ENCODE measurements around the gene OR52K2.
A peak's percentile ranks its signal among the peaks of the same experiment; 100 is the strongest.
"Not testable (repeated sequence)": the region's sequence is repeated elsewhere in the genome, so short reads cannot be mapped to it uniquely, and the experiment has no call there.

Gene OR52K2

DNA sequence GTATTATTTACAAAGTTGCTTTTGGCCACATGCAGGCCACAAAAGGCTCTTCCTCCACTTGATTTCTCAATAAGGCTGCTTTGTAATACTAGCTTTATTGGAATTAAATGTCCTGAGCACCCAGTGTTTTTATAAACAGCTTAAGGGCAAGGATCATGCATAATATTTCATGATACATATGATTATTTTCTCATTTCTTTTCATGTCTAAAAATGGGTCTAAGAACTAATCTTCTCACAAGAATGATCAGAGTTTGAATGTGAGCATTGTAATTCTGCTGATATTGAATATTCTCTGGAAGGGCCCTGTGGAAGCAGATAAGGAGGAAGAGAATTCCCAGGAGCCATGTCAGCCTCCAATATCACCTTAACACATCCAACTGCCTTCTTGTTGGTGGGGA lies at the start of gene OR52K2:
TSS of gene OR52K2 (plus strand) at position 301 of the 400 bp plus-strand sequence. CDS start at position 346, 45 bp downstream.
- no peak for DNase-seq

DNA sequence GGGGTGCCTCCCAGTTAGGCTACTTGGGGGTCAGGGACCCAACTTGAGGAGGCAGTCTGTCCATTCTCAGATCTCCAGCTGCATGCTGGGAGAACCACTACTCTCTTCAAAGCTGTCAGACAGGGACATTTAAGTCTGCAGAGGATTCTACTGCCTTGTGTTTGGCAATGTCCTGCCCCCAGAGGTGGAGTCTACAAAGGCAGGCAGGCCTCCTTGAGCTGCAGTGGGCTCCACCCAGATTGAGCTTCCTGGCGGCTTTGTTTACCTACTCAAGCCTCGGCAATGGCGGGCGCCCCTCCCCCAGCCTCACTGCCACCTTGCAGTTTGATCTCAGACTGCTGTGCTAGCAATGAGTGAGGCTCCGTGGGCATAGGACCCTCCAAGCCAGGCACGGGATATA lies 42.9 kb upstream of the OR52K2 start:
- not testable (repeated sequence) for DNase-seq

DNA sequence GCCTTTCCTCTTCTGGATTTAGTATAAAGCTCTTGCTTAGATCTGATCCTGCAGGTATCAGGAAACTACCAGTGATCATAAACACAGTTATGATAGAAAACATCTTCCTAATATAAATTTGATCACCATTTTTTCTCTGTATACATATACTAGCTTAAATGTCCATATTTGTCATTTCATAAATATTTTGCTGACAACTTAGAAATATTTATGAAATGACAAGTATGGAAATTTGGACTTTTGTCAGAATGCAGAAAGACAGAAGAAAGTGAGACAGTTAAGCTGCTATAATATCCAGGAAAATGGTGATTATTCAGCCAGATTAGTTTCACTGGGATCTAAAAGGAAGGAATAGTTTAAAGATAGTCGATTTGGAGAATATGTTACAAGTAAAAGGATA lies 32.8 kb upstream of the OR52K2 start:
- no peak for DNase-seq

DNA sequence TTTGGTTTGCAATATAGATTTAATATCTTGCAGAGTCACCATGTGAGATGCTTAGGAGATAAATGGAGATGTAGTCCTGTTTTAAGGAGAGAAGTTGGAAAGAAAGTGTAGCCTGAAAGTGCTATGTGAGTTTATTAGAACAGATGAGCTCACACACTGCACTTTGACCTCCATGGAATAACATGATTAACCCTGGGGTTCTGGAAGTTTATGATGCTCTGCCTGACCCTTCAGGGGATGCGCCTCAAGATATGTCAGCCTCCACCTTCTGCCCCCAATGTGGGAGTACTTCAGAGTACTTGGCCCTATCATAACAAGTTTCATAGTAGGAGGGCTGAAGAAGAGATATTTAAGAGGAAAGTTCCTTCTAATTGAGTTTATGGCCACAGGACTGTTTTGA lies 32.3 kb upstream of the OR52K2 start:
- no peak for DNase-seq

DNA sequence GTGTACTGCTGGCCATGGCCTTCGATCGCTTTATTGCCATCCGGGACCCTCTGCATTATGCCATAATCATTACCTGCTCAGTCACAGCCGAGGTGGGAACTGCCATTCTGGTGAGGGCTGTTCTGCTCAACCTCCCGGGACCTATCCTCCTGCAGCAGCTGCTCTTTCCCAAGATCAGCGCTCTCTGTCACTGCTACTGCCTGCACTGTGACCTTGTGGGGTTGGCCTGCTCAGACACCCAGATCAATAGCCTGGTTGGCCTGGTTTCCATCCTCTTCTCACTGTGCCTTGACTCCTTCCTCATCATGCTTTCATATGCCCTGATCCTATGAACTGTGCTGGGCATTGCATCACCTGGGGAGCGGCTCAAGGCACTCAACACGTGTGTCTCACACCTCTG lies 30.7 kb upstream of the OR52K2 start:
- DNase-seq: no peak

DNA sequence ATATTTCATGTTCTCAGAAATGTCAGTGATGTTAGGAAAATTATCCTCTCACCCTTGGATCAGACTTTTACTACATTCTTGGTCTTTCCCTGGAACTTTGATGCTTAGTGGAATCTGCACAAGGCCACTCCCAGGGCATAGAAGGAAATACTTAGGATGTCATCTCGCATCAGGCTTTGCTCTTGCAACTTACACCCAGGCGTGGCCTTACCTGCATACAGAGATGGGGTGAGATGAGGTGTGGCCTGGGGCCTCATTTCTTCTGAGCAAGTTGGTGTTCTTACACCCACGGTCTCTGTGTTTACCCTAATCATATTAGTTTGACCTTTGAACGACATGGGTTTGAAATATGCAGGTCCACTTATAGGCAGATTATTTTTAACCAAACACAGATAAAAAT lies 19.0 kb upstream of the OR52K2 start:
- no peak for DNase-seq

DNA sequence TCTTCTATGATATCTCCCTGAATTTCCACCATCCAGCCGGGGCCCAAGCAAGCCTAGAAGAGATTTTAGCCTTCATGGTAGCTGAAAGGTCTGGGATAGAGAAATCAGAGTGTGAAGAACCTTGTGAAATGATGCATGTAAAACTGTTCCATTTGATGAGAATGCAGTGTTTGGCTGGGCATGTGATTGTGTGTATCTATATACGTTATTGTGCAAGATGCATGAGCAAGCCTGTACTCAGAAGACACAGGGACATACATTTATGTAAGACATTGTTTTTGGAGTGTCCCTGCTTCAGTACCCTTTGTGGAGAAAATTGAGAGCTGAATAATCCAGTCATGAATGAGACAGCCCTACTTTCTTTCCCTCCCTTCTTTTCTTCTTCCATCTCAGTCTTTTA lies 15.2 kb upstream of the OR52K2 start:
- DNase-seq: no peak

DNA sequence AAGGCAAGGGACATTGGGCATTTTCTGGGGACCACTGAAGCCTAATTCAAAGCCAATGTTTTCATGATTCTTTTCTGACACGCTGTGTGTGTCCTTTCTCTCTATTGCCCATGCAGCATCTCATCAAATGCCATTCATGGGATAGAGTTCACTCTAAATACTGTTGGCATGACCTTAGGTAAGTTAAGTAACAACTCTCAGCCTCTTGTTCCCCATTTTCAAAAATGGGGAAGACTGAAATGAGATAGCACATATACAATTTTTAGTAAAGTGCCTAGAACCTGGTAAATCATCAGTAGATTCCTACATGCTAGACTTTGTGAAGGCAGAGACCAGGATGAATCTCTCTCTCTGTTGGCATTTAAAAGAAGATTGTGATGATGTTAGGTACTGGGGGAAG lies 12.7 kb upstream of the OR52K2 start:
- DNase-seq: no peak

DNA sequence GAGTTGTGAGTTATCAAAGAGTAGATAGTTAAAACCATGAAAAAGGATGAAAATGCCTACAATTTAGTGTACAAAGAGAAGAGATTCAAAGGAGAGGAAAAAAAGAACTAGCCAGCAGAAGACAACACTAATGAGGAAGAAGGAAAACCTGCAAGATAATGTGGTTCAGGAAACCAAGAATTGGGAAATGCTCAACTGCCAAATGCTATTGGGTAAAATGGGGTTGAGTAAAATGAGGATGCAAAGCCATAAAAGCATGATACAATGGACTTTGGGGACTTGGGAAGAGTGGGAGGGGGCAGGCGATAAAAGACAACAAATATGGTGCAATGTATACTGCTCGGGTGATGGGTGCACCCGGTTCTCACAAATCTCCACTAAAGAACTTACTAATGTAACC lies 7.6 kb upstream of the OR52K2 start:
- no peak for DNase-seq

DNA sequence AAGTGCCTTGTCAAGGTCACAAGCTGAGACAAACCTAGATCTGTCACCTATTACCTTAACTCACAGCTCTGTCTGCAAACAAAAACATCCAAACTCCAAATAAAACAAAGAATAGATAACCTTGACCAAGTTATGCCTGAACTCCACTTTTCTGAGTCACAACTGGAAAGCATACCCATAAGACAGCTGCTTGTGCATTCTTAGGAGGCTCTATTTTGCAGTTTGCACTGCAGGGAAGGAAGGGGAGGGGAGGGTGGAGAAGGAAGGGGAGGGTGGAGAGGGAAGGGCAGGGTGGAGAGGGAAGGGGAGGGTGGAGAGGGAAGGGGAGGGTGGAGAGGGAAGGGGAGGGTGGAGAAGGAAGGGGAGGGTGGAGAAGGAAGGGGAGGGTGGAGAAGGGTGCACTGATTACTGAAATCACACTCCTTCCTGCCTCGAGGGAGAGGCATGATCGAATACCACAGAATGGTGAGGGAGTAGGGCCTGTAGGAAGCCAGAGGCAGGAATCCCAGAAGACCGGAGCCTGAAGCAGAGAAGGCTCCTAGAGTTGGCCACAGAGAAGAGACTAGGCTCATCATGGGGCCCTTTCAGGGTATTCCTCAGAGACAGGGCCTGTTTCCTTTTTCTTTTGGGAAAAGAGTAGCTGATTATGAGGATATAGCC lies 5.7 kb upstream of the OR52K2 start:
- DNase-seq: no peak

DNA sequence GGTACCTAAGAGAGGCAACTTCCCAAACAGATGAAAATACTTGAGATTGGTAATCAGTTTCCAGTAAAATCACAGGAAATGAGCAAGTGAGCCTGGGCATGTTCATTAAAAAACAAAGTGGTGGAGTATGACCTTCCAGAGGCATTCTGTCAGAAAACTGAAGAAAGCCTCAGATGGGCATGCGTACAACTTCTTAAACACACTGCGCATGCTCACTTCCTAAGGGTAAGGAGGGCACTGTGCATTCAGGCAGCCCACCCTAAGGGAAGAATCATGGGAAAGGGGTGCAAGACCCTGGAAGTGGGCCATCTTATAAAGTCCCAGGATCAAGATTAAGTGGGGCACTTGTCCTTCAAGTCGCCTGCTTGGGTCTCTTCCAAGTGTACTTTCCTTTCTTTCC lies 4.0 kb downstream of the OR52K2 start:
- no peak for DNase-seq

DNA sequence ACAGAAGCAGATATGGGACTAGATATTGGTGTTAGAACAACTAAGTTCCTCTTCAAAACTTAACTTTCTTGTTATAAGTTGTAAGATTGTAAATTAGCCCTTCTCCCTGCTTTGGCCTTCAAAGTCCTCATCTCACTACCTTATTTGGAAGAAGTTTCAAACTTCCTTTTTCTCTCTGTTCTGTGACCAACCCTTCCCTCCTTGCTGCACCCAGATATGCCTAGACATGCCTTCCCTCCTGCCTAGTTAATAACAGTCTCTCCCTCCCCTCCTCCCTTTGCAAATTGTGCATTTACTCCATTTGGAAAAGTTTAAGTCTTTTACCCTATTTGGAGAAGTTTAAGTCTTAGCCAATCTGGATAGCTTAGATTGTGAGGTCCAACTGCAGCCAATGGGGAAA lies 4.9 kb downstream of the OR52K2 start:
- DNase-seq: no peak

DNA sequence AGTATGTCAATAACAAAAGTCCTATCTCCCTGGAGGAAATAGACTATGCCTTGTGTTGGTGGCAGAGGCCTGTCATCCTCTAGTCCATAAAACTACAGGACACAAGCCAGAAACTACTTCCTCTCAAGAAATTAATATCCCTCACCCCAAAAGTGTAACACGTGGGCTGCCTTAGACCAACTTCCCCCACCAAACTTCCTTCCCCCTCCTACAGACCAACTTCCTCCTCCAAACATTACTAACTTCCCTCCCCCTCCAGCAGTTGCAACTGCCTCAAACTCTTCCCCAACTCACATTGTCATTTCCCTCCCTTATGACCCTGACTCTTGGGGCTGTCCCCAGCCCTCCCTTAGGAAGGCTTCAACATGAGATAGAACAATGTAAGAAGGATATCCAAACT lies 6.3 kb downstream of the OR52K2 start:
- peak in 6 of 58 donors; percentile 4 to 17 (median 6) for DNase-seq

DNA sequence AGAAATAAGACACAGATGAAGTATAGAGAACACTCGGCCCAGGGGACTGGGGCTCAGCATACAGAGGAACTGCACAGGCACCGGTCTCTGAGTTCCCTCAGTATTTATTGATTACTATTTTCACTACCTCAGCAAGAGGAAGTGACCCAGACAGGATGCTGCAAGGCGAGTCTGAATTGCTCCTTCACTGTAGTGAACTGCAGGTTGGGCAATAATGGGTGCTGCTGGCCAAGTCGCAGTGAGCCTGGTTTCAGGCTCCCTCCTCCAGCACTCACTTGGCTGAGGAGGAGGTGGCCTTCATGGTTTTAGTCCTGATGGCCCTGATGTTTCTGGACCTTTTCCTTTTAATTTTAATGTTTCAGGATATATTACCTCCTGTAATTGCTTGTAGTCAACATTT lies 10.4 kb downstream of the OR52K2 start:
- DNase-seq: peak in 2 of 58 donors; percentile 1 to 15

DNA sequence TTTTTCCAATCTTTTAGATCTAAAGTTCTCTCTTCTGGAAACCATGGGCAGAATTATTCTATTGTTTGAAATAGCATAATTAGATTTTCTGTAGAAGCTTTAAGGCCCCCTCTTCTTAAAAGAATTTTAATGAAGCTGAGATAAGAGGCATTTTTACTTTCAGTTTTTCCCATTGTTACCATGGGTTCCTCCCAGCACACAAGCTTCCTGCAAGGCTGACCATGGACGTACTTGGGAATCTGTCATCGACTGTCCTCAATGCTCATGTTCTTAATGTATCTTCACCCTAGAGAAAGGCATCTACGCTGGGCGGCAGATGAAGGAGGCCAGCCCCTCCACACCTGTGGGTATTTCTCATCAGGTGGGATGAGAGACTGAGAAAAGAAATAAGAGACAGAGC lies 11.1 kb downstream of the OR52K2 start:
- DNase-seq: no peak

DNA sequence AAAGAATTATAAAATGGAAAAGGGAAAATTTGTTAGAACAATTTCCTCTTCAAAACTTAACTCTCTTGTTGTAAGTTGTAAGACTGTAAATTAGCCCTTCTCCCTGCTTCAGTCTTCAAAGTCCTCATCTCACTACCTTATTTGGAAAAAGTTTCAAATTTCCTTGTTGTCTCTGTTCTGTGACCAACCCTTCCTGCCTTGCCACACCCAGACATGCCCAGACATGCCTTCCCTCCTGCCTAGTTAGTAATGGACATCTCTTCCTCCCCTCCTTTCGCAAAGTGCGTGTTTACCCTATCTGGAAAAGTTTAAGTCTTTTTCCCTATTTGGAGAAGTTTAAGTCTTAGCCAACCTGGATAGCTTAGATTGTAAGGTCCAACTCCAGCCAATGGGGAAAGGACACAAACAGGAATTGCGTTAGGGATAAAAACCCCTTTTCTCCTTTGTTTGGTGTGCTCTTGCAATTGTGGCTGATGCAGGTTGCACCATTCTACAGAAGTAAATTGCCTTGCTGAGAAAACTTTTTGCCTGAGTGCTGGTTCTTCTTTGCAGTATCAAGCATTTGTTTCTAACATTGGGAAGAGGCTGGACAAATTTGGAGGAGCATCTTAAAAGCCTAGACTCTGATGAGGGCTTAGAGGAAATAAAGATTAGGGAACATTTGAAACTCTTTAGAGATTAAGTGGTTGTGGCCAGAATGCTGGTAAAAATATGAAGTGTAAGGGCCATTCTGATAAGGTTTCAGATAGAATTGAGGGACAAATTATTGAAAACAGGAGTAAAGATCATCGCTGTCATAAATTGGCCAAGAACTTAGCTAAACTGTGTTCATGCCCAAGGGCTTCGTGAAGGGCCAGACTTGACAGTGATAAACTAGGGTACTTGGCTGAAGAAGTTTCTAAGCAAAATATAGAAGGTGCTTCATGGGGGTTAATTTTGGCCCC lies 15.4 kb downstream of the OR52K2 start:
- no peak for DNase-seq

DNA sequence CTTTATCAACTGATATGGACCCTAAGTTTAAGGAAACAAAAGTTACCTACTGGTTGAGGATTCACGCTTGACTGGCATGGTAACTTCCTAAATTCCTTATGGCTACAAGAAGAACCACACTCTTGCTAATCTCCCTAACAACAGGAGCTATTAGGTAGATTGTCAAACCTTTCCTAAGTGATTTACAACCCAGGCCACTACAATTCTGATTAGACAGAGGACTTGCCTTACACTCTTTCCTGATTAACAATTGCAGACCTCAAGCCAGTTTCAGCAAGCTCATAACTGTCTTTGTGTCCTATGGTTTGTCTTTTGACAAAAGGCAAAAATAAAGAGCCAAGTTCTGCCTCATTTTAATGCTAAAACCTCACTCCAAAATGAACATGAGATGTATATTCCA lies 16.3 kb downstream of the OR52K2 start:
- DNase-seq: no peak

DNA sequence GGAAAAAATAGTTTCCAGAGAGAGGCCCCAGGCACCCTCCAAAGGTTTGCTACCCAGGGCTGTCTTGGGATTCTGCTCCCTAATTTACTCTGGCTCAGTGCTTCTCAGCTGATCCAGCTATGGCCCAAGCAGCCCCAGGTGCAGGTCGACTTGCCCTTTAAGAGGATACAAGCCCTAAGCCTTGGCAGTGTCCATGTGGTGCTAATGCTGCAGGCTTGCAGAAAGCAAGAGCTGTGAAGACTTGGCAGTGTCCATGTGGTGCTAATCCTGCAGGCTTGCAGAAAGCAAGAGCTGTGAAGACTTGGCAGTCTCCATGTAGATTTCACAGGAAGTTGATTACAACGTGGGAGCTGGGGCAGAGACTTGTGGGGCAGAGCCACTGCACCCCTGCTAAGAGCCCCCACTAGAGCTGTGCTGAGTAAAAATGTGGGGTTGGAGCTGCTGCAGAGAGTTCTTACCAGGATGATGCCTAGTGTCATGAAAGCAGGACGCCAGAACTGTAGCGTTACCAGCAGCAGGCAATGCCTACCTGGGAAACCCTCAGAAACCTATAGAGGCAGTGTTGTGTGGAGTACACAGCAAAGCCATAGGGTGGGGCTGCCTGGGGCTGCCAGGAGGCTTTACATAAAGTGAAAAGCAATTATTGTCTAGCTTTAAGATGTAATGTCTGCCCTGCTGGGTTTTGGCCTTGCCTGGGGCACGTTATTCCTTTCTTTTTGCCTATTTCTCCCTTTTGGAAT lies 17.2 kb downstream of the OR52K2 start:
- no peak for DNase-seq

DNA sequence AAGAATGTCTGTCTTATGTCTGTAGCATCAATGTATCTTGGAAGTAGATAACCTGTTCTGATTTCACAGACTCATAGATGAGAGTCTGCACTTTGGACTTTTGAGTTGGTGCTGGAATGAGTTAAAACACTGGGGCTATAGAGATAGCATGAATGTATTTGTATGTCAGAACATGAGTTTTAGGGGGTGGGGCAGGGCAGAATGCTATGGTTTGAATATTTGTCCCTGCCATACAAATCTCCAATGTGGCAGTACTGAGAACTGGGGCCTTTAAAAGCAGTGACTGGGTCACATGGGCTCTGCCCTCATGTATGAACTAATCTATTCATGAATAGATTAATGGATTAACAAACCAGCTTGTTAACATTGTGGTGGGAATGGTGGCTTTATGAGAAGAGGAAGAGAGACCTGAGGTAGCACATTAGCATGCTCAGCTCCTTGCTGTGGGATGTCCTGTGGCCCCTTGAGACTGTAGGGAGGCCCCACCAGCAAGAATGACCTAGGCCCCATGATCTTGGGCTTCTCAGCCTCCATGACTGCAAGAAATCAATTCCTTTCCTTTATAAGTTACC lies 17.9 kb downstream of the OR52K2 start:
- DNase-seq: no peak

DNA sequence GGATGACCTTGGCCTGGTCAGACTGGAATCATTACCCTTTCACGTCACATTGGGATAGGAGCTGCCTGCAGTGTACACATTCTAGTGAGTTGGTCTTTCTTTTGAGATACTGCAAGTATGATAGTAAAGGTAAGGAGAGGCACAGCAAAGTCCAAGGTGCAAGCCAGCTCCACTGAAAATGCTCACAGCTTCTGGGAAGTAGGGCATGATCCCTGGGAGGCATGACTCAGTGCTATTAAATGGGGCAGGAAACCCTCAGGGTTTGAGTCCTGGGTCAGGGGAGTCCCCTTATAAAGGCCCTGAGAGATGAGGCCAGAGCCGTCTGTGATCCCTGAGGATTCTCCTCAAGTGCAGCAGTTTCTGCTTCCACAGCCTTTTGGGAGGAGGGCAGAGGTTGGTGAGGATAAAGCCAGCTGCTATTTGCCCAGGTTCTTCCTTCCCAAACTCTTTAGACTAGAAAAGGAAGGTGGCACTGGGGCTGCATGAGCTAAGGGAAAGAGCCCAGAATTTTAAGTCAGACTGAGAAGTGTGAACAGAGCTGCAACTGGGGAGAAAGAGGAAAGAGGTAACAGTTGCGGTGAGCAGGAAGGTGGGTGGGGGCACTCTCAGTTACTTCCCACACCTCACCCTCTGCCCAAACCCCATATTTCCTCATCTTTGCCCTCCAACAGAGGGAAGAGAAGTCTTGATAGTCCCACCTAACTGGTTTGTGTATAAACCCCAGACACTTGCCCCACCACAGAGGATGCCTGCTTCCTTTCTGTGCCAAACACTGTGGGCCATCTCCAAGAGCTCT lies 18.9 kb downstream of the OR52K2 start:
- no peak for DNase-seq

DNA sequence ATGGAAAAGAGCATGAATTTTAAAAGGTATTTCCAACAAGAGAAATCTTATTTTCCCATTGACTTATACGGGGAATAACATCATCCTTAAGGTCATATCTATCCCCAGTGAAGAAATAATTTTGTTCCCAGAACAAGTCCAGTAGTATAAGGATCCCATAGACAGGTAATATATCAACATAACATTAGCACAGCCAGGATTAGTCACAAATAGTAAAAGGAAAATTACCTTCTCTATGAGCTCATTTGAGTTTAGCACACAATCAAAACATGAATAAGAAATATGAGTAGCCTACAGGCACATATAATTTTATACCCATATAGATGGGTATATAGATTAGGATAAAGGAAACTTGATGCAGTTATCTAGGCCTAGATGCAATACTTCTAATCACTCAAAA lies 30.5 kb downstream of the OR52K2 start:
- DNase-seq: no peak

Data from anterior cingulate cortex (tissue), 58 donors.